ENCODE data around the gene METTL23.

GRCh38 chr17:76733618-76733957, 6.9 kb downstream of the METTL23 start:
- TF ChIP-seq EZH2 (IDR thresholded peaks at IDR 0.05; ENCODE audit: borderline replicate concordance, low read length) (no peak), CTCF (IDR thresholded peaks at IDR 0.05; ENCODE audit: low read length) (no peak)
